Stimulated activated CD4-positive, alpha-beta T cell treated with anti-CD3 and anti-CD28 coated beads, Interleukin-12 subunit alpha, Interleukin-12 subunit beta, amount 100 ng/mL, for 4 hours (primary cell): ENCODE measurements around the gene GAB1.
A peak's percentile ranks its signal among the peaks of the same experiment; 100 is the strongest.

Experiments used
- DNase-seq: peaks from one replicate; pipeline ENCODE4 v3.0.0-alpha.2; 2020

The GAB1 gene

GRCh38 chr4:143512978-143513313 lies 176.3 kb downstream of the GAB1 start:
- DNase-seq, result no peak

GRCh38 chr4:143513314-143514168 lies 176.9 kb downstream of the GAB1 start, which contains the start of gene SMARCA5:
TSS of gene SMARCA5 (plus strand) at chr4:143513702. CDS start at chr4:143513925, 223 bp downstream.
- DNase-seq, result peak; percentile 93

- DNase-seq, result no peak
Measured at GRCh38 chr4:143514169-143514495, 177.5 kb downstream of the GAB1 start.

- DNase-seq, result peak; percentile 3
Measured at GRCh38 chr4:143514497-143514896, 177.8 kb downstream of the GAB1 start.

GRCh38 chr4:143514901-143515300 lies 178.2 kb downstream of the GAB1 start:
- DNase-seq, result no peak

GRCh38 chr4:143515905-143516304 lies 179.2 kb downstream of the GAB1 start:
- DNase-seq, result no peak

- no peak for DNase-seq
Measured at GRCh38 chr4:143517764-143518163, 181.1 kb downstream of the GAB1 start.
